Measurements from ENCODE around the gene PTPA. TPM values are rescaled to one million over a fixed set of nuclear protein-coding genes. Genes with fewer than 3 reads are reported as not detected.

Gene PTPA
- 74.3 and 111 TPM in 2 replicates for total RNA-seq (ENCODE audit: low replicate concordance)

DNA sequence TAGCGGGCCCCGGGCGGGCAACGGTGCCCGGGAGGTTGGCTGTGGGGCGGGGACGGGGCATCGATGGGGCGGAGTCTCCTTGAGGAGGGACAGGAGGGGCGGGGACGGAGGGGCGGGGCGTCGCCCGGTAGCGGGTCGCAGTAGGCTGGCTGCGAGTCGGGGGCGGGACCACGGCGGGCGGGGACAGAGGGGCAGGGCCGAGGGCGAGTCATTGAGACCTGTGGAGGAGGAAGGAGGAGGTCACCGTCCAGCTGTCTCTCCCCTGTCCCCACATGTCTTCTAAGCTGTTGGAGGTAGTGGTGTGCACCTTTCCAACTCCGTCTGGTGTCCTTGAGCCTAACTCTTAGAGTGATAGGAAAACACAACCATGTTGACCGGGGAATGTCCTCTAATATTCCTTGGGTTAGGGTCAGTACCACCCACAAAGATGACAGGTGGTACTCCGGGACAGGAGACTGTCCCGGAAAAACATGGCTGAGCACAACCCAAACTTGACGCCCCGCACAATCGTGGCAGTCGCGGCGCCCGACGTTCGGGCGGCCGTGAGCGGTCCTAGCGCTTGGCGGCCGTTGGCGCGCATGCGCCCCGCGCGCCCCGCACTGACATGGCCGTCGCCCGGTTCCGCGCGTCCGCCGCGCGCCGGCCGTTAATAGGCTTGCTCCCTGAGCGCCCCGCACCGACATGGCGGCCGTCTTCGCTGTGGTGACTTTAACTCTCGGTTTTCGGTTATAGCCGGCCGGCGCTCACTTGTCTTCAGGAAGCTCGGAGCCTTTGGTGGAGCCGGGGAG is at the start of gene PTPA, which contains the start of gene CRAT:
TSS of gene PTPA (plus strand) at position 676 of the 788 bp plus-strand sequence. CDS start 186 bp downstream, outside the sequence.
TSS of gene CRAT (minus strand) at position 54 of the 788 bp plus-strand sequence. CDS start 284 bp downstream, outside the sequence.

DNA sequence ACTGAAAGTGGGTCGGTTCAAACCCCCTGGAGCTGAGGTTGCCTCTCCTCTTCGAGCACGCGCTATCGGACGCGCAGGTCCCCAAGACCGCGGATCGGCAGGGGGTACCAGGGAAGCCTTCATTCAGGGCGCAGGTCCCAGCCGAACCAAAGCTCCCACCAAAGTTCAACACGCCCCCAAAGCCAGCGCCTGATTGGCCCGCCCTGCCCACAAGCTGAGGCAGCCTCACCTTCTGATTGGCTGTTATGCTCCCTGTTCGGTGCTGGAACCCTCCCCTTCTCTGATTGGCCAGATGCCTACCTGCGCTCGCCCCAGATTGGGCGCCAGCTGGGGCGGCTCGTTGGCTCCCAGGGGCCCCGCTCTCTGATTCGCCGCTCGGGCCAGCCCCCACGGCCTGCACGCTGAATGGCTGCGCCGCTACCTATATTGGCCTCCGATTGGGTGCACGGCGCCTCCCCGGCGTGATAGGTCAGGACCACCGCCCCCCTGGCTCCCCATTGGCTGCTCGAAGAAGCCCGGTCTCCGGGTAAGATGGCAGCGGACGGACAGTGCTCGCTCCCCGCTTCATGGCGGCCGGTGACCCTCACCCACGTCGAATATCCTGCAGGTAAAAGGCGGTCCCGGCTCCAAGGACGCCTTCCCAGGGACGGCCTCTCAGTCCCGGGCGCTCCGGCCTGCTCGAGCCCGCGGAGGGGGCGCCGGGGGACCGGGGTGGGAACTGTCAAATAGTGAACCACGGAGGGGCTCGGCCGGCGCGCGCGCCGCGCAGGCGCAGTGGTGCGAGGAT is 30.4 kb upstream of the PTPA start, which contains the start of gene DOLPP1:
TSS of gene DOLPP1 (plus strand) at position 511 of the 787 bp plus-strand sequence. CDS start at position 532, 21 bp downstream.

DNA sequence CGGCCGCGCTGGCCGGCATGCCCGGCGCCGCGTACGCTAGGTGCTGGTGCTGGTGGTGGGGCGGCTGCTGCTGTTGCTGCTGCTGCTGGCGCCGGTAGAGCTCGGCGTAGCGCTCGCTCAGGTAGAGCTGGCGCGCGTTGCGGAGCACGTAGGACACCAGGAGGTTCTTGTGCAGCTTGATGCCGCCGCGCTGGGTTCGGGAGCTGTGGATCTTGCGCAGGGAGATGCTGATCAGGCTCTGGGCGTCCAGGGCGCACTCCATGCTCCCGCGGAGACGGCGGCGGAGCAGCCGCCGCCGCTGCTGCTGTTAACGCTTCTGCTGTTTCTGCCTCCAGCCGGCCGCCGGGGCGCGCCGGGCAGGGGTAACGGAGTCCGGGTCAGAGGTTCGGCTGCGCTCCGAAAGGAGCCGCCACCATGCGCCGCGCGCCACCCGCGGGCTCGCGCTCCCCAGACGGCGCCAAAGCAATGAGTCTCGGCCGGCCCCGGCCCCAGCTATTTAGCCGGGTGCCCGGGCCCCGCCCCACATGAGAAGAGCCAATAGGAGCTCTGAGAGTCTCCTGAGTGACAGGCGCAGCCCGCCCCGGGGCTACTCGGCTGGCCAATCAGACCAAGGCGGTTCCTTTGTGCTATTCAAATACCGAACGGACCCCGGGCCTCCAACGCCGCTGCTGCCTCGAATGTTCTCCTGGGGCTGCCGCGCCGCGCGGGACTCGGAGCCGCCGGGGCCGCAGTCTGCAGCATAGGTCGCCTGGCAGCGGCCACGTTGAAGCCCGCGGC is 66.8 kb downstream of the PTPA start, which contains the start of gene IER5L:
TSS of gene IER5L (minus strand) at position 471 of the 777 bp plus-strand sequence. CDS start at position 262, 209 bp downstream.

Other genes starting within 250 kb of the PTPA start
- gene KYAT1, start 229.5 kb upstream of the PTPA start, total RNA-seq (ENCODE audit: low replicate concordance): 4.8 and 9.0 TPM in 2 replicates
- gene LRRC8A, start 229.3 kb upstream of the PTPA start, total RNA-seq (ENCODE audit: low replicate concordance): 38.6 and 39.5 TPM in 2 replicates
- gene PHYHD1, start 190.4 kb upstream of the PTPA start, total RNA-seq (ENCODE audit: low replicate concordance): 6.1 and 15.3 TPM in 2 replicates
- 19.7 and 20.4 TPM in 2 replicates for gene DOLK, start 163.8 kb upstream of the PTPA start, total RNA-seq (ENCODE audit: low replicate concordance)
- 41.8 and 56.3 TPM in 2 replicates for gene NUP188, start 163.7 kb upstream of the PTPA start, total RNA-seq (ENCODE audit: low replicate concordance)
- 22.0 and 31.5 TPM in 2 replicates for gene SH3GLB2, start 83.1 kb upstream of the PTPA start, total RNA-seq (ENCODE audit: low replicate concordance)
- gene MIGA2, start 74.8 kb upstream of the PTPA start, total RNA-seq (ENCODE audit: low replicate concordance): 12.4 and 20.1 TPM in 2 replicates
- 5.1 and 9.2 TPM in 2 replicates for gene DOLPP1, start 30.3 kb upstream of the PTPA start, total RNA-seq (ENCODE audit: low replicate concordance)
- gene CRAT, start 622 bp upstream of the PTPA start, total RNA-seq (ENCODE audit: low replicate concordance): 30.8 and 39.4 TPM in 2 replicates
- gene IER5L, start 66.8 kb downstream of the PTPA start, total RNA-seq (ENCODE audit: low replicate concordance): 19.8 and 49.8 TPM in 2 replicates

Measured in smooth muscle cell of the coronary artery (primary cell).